Esophagus muscularis mucosa (tissue), 4 donors: ENCODE results near the gene ETV3. TPM values are rescaled to one million over a fixed set of nuclear protein-coding genes. Genes with fewer than 3 reads are reported as not detected.
"Not testable (repeated sequence)": the region's sequence is repeated elsewhere in the genome, so short reads cannot be mapped to it uniquely, and the experiment has no call there.

Experiments
- DNase-seq: peaks from one replicate; pipeline ENCODE4 v3.0.0-alpha.2; 2017; ENCODE audit errors: extremely low spot score
- H3K27ac ChIP-seq, 4 donors: fragments of 200-600 bp; sonication (generic); replicated peaks in 1 of 4; 1 replicate in 3 of 4; 2 replicates in 1 of 4; pipeline ENCODE4 v1.5.1; 2016 to 2019; ENCODE audit warnings: mild to moderate bottlenecking in 1 of 4
- H3K27me3 ChIP-seq, 4 donors: fragments of 200-600 bp; sonication (generic); one replicate each; pipeline versions ENCODE4 v1.5.1 to v1.6.0; 2016 to 2019
- H3K36me3 ChIP-seq, 4 donors: fragments of 200-600 bp; sonication (generic); one replicate each; pipeline ENCODE4 v1.5.1; 2016 to 2019
- H3K4me1 ChIP-seq, 4 donors: fragments of 200-600 bp; sonication (generic); one replicate each; pipeline ENCODE4 v1.5.1; 2016 to 2019
- H3K4me3 ChIP-seq, 4 donors: fragments of 200-600 bp; sonication (generic); 1 replicate in 2 of 4; 2 replicates in 2 of 4; pipeline ENCODE4 v1.5.1; 2016 to 2019; ENCODE audit warnings: mild to moderate bottlenecking in 4 of 4, moderate library complexity in 1 of 4
- H3K9me3 ChIP-seq, 4 donors: fragments of 200-600 bp; sonication (generic); 1 replicate in 3 of 4; 2 replicates in 1 of 4; pipeline ENCODE4 v1.5.1; 2016 to 2019
- EP300 ChIP-seq: sonication (generic); formaldehyde crosslinking; IDR thresholded peaks from one replicate; pipeline ENCODE4 v1.6.1; 2017; ENCODE audit warnings: antibody characterized with exemption
- POLR2A ChIP-seq: fragments of 450-650 bp; IDR thresholded peaks from one replicate; pipeline ENCODE4 v1.6.1; 2017; ENCODE audit warnings: antibody characterized with exemption, moderate library complexity, mild to moderate bottlenecking, low read depth
- POLR2AphosphoS5 ChIP-seq, 2 donors: sonication (generic); formaldehyde crosslinking; IDR thresholded peaks; one replicate each; pipeline ENCODE4 v1.6.1; 2017; ENCODE audit warnings: antibody characterized with exemption in 2 of 2
- WGBS: methylation state at CpG from one replicate; pipeline ENCODE4 v1.1.5; 2018; 5-methylcytosine and 5-hydroxymethylcytosine counted together
- intact Hi-C: fragments of 100-400 bp; cut with DNase I; formaldehyde crosslinking; loops from one replicate; pipeline ENCODE4 v1.15.1; 2023
- total RNA-seq, 4 donors: library from RNA; depleted of rRNA; stranded (reverse); fragments of >200 nt; gene quantifications; one replicate each; pipeline versions ENCODE4 v1.1.0 to v1.2.1, GENCODE V29; 2016
- TF ChIP-seq, protein P1 (sequence below), 3 experiments: fragments of 200-600 bp in 2 of 3; fragments of 450-650 bp in 1 of 3; sonication (generic) in 2 of 3; IDR thresholded peaks; one replicate each; pipeline ENCODE4 v1.5.1; 2017 to 2019; ENCODE audit warnings: antibody characterized with exemption in 3 of 3, mild to moderate bottlenecking in 2 of 3, moderate library complexity in 1 of 3

Gene ETV3
- total RNA-seq: 10 to 100 TPM; 16.6 to 20.0 (median 19.2) TPM

DNA sequence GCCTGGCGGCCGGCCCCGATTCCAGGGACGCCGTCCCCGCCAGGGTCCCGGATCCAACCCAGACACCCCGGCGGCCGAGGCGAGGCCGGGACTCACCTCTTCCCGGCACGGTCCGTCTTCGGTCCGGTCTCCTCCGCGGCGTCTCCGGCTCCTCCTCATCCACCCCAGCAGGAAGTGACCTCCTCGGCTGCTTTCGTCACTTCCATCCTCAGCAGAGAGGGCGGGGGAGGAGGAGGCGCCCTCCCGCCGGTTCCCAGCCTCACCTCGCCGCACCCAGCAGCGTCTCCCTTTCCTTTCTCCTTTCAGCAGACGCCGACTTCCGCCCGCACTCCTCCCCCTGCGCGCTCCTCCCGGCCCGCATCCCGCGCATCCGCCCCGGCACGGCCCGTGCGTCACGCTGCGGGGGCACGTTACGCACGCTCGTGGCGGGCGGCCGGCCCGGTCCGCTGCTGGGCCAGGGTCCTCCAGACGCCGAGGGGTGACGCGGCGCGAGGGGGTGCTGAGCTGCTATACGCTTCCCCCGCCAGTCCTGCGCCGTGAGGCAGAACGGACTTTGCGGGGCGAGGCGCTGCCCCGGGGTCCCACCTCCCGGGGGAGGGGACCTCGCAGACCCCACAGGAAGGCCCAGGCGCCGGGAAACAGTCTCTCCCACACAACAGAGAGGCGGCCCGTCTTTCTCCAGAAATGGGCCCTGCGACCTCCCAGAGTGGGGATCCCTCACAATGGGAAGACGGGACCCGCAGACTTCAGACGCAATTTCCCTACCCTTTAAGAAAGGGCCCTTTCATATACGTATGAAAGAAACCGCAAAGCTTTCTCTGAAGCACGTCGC, at the start of gene ETV3:
Gene ETV3, minus strand, starts transcription at position 176 of the 832 bp plus-strand sequence. CDS start 2,043 bp downstream, outside the sequence.
- DNase-seq: peak; percentile 97
- 1% methylated on average over 54 of the region's 85 CpGs for WGBS
- intact Hi-C loops: no loop called here
- no peaks in the 10 kb centered on the region for H3K9me3 ChIP-seq
- TF ChIP-seq POLR2A (peak; percentile 90), EP300 (no peak), POLR2AphosphoS5 (IDR thresholded peaks at IDR 0.05) (peak; percentile 95 to 98)
- H3K36me3 ChIP-seq: peaks cover 17 to 29% (median 27%) of the 10 kb centered on the region in 4 donors
- peaks cover 16 to 39% (median 29%) of the 10 kb centered on the region in 4 donors for H3K4me1 ChIP-seq
- peak within 1 kb of the TSS; percentile 74 to 97 (median 89) for H3K4me3 ChIP-seq
- H3K27ac ChIP-seq: peak within 1 kb of the TSS; percentile 96 to 98 (median 97)
- H3K27me3 ChIP-seq: no peaks in the 10 kb centered on the region

DNA sequence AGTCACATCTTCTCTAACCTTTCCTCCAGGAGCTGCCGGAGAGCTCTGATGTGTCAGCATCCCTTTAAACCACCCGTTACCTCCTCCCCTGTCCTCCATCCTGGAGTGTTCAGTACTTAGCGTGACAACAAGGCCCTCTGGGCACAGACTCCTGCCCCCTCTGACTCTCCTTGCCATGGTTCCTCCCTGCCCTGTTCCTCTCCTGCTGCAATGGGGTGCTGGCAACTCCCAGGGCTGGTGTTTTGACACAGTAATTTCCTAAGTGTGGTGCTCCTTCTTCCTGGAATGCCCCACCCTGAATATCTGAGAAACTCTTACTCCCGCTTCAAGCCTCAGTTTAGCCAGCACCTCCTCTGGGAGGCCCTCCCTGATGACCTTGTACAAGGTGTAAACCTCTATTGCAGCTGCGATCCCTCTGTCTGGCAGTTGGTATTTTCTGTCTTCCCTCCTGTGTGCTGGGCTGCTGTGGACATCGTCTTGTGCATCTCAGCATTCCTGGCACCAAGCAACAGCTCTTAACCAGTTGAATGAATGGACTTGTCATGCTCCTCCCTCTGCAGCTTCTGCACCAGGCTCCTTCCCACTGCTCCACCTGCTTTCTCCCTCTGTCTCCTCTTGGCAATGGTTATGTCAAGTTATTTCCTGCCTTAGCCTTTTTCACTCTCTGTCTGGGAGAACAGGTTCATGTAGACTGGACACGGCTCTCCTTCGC, 48.2 kb upstream of the ETV3 start:
- no peak for DNase-seq

GRCh38 chr1:157183870-157184269, 45.7 kb upstream of the ETV3 start:
- TF ChIP-seq POLR2A (no peak), POLR2AphosphoS5 (IDR thresholded peaks at IDR 0.05) (no peak), EP300 (no peak)
- TF ChIP-seq, protein P1, sequence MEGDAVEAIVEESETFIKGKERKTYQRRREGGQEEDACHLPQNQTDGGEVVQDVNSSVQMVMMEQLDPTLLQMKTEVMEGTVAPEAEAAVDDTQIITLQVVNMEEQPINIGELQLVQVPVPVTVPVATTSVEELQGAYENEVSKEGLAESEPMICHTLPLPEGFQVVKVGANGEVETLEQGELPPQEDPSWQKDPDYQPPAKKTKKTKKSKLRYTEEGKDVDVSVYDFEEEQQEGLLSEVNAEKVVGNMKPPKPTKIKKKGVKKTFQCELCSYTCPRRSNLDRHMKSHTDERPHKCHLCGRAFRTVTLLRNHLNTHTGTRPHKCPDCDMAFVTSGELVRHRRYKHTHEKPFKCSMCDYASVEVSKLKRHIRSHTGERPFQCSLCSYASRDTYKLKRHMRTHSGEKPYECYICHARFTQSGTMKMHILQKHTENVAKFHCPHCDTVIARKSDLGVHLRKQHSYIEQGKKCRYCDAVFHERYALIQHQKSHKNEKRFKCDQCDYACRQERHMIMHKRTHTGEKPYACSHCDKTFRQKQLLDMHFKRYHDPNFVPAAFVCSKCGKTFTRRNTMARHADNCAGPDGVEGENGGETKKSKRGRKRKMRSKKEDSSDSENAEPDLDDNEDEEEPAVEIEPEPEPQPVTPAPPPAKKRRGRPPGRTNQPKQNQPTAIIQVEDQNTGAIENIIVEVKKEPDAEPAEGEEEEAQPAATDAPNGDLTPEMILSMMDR (IDR thresholded peaks at IDR 0.05): no peak
- Histone ChIP-seq H3K27ac (no peak overlapping the region), H3K4me3 (no peak overlapping the region), H3K9me3 (no peaks in the 10 kb centered on the region), H3K4me1 (no peaks in the 10 kb centered on the region), H3K36me3 (no peaks in the 10 kb centered on the region), H3K27me3 (peaks cover 0 to 21% (median 0%) of the 10 kb centered on the region in 4 donors)
- WGBS: 49% methylated on average over 3 of the region's 3 CpGs
- no peak for DNase-seq
- intact Hi-C loops: no loop called here

More for the DNA sequence above, 48.2 kb upstream of the ETV3 start:
- Histone ChIP-seq H3K27ac (no peak overlapping the region), H3K4me1 (no peaks in the 10 kb centered on the region), H3K36me3 (no peaks in the 10 kb centered on the region), H3K27me3 (peaks cover 0 to 31% (median 0%) of the 10 kb centered on the region in 4 donors), H3K9me3 (no peaks in the 10 kb centered on the region), H3K4me3 (no peak overlapping the region)
- TF ChIP-seq, protein P1 (IDR thresholded peaks at IDR 0.05): no peak
- TF ChIP-seq POLR2A: no peak
- TF ChIP-seq EP300: no peak
- TF ChIP-seq POLR2AphosphoS5 (IDR thresholded peaks at IDR 0.05): no peak
- intact Hi-C loops: no loop called here
- 74% methylated on average over 8 of the region's 8 CpGs for WGBS

- H3K9me3 ChIP-seq, H3K4me3 ChIP-seq, intact Hi-C loops, H3K36me3 ChIP-seq, H3K4me1 ChIP-seq, DNase-seq, H3K27ac ChIP-seq: not testable (repeated sequence)
- peaks cover 0 to 21% (median 0%) of the 10 kb centered on the region in 4 donors for H3K27me3 ChIP-seq
- WGBS: 80% methylated on average over 5 of the region's 5 CpGs
Observed at GRCh38 chr1:157182371-157182770, 44.2 kb upstream of the ETV3 start.

GRCh38 chr1:157181790-157182189, 43.6 kb upstream of the ETV3 start:
- DNase-seq: no peak

More at GRCh38 chr1:157181790-157182189, 43.6 kb upstream of the ETV3 start:
- Histone ChIP-seq H3K4me1 (no peaks in the 10 kb centered on the region), H3K27ac (no peak overlapping the region), H3K36me3 (no peaks in the 10 kb centered on the region), H3K27me3 (peaks cover 0 to 24% (median 0%) of the 10 kb centered on the region in 4 donors), H3K4me3 (no peak overlapping the region), H3K9me3 (no peaks in the 10 kb centered on the region)
- WGBS: 62% methylated on average over 3 of the region's 3 CpGs
- no peak for TF ChIP-seq EP300
- no peak for TF ChIP-seq POLR2A
- TF ChIP-seq POLR2AphosphoS5 (IDR thresholded peaks at IDR 0.05): no peak
- TF ChIP-seq, protein P1 (IDR thresholded peaks at IDR 0.05): no peak
- intact Hi-C loops: no loop called here
